ENCODE data around the gene UBE2L3.
"Not testable (repeated sequence)": the region's sequence is repeated elsewhere in the genome, so short reads cannot be mapped to it uniquely, and the experiment has no call there.

The UBE2L3 gene

GRCh38 chr22:21567456-21568346 is at the start of gene UBE2L3:
TSS of gene UBE2L3 (plus strand) at chr22:21567714. CDS start at chr22:21567745, 31 bp downstream.
- in situ Hi-C loops (cut with MboI; ENCODE audit: low sequenced_read_pairs) = no loop called here

- in situ Hi-C loops (cut with MboI; ENCODE audit: low sequenced_read_pairs) = not testable (repeated sequence)
Measured at GRCh38 chr22:21526705-21527500, 40.6 kb upstream of the UBE2L3 start.

GRCh38 chr22:21531525-21531924 is 36.0 kb upstream of the UBE2L3 start:
- in situ Hi-C loops (cut with MboI; ENCODE audit: low sequenced_read_pairs) = not testable (repeated sequence)

GRCh38 chr22:21532863-21533648 is 34.5 kb upstream of the UBE2L3 start:
- in situ Hi-C loops (cut with MboI; ENCODE audit: low sequenced_read_pairs) = not testable (repeated sequence)

- in situ Hi-C loops (cut with MboI; ENCODE audit: low sequenced_read_pairs) = not testable (repeated sequence)
Measured at GRCh38 chr22:21539862-21540261, 27.7 kb upstream of the UBE2L3 start.

- in situ Hi-C loops (cut with MboI; ENCODE audit: low sequenced_read_pairs) = not testable (repeated sequence)
Measured at GRCh38 chr22:21544432-21545322, 22.8 kb upstream of the UBE2L3 start.

- in situ Hi-C loops (cut with MboI; ENCODE audit: low sequenced_read_pairs) = not testable (repeated sequence)
Measured at GRCh38 chr22:21549558-21549957, 18.0 kb upstream of the UBE2L3 start.

GRCh38 chr22:21550008-21550677 is 17.4 kb upstream of the UBE2L3 start:
- in situ Hi-C loops (cut with MboI; ENCODE audit: low sequenced_read_pairs) = not testable (repeated sequence)

GRCh38 chr22:21550678-21551047 is 16.9 kb upstream of the UBE2L3 start:
- in situ Hi-C loops (cut with MboI; ENCODE audit: low sequenced_read_pairs) = not testable (repeated sequence)

- in situ Hi-C loops (cut with MboI; ENCODE audit: low sequenced_read_pairs) = not testable (repeated sequence)
Measured at GRCh38 chr22:21551361-21551760, 16.2 kb upstream of the UBE2L3 start, which contains the start of gene RIMBP3C. TSS of gene RIMBP3C (minus strand) at chr22:21551461. CDS start at chr22:21550976, 485 bp downstream.

- in situ Hi-C loops (cut with MboI; ENCODE audit: low sequenced_read_pairs) = not testable (repeated sequence)
Measured at GRCh38 chr22:21559345-21560125, 8.0 kb upstream of the UBE2L3 start.

- in situ Hi-C loops (cut with MboI; ENCODE audit: low sequenced_read_pairs) = not testable (repeated sequence)
Measured at GRCh38 chr22:21560657-21561056, 6.9 kb upstream of the UBE2L3 start.

- in situ Hi-C loops (cut with MboI; ENCODE audit: low sequenced_read_pairs) = no loop called here
Measured at GRCh38 chr22:21563912-21564311, 3.6 kb upstream of the UBE2L3 start.

GRCh38 chr22:21564411-21564810 is 3.1 kb upstream of the UBE2L3 start:
- in situ Hi-C loops (cut with MboI; ENCODE audit: low sequenced_read_pairs) = no loop called here

GRCh38 chr22:21568347-21569075 is 997 bp downstream of the UBE2L3 start:
- in situ Hi-C loops (cut with MboI; ENCODE audit: low sequenced_read_pairs) = no loop called here

GRCh38 chr22:21569076-21569427 is 1.5 kb downstream of the UBE2L3 start:
- in situ Hi-C loops (cut with MboI; ENCODE audit: low sequenced_read_pairs) = not testable (repeated sequence)

GRCh38 chr22:21569459-21570170 is 2.1 kb downstream of the UBE2L3 start:
- in situ Hi-C loops (cut with MboI; ENCODE audit: low sequenced_read_pairs) = no loop called here
